HG03575 (cell line): Measurements from ENCODE around the gene GPR62.

Experiments used
- ATAC-seq: cut with Tn5 transposase; IDR thresholded peaks from one replicate; pipeline ENCODE4 v1.9.1; 2021; ENCODE audit not compliant: unreplicated experiment, insufficient number of reproducible peaks, low FRiP score; ENCODE audit errors: extremely low read depth

GPR62 gene

DNA sequence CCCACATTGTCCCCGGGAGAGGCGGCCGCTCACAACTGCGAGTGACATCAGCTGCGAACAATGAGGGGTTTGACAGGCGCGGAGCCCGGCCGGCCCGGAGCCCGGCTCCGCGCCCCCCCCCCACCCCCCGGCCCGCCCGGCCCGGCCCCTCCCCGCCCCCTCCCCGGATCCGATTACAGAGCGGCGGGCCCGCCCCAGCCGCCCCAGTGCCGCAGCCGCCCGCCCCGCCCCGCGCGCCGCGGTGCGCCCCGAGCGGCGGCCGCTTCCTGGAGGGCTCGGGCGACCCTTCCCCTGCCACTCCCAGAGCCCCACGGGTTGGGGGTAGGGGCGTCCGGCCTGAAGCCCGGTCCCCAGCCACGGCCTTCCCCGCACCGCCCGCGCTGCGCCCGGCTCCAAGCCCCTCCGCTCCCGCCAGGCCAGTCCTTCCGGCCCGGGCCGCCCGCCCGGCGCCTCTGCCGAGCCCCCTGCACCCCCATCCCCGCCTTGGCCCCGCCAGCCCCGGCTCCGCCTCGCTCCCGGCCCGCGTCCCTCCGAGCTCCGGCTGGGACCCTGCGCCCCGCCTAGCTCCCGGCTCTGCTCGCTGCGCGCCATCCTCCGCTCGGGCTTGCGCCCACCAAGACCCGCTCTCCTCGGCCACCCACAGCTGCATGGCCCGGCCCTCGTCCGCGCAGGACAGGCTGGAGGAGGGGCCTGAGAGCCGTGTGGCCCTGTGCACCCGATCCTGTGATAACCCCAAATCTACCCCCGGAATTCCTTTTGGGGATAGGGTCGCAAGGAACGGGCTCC is 12.4 kb downstream of the GPR62 start, which contains the start of gene PCBP4:
Gene PCBP4 (minus strand): TSS at position 71 of the 786 bp plus-strand sequence. CDS start 6,214 bp downstream, outside the sequence.
- no peak for ATAC-seq

GRCh38 chr3:51968170-51968775 is 13.1 kb downstream of the GPR62 start:
- no peak for ATAC-seq

GRCh38 chr3:51968883-51969678 is 13.9 kb downstream of the GPR62 start:
- ATAC-seq = no peak

DNA sequence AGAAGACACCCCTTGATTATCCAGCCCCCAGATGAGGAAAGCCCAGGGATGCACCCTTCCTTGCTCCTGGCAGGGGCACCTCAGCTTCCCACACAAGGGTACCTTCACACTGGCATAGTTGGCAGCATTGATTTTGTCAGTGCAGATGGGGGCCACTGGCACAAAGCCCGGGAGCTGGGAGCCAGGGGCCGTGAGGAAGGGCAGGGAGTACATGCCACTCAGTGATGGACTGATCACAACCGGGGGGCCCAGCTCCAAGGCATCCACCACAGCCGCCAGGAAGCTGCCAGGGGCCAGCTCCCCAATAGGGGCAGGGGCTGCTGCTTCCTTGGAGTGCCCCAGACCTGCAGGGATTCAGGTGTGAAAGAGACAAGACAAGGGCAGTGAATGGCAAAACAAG is 14.7 kb downstream of the GPR62 start:
- no peak for ATAC-seq

- no peak for ATAC-seq
These were observed 15.6 kb downstream of the GPR62 start for GRCh38 chr3:51970606-51971300.

- ATAC-seq = no peak
These were observed 16.2 kb downstream of the GPR62 start for GRCh38 chr3:51971350-51971749.

- no peak for ATAC-seq
These were observed 19.2 kb downstream of the GPR62 start for GRCh38 chr3:51974277-51974962.

- ATAC-seq = no peak
These were observed 20.0 kb downstream of the GPR62 start, which contains the start of gene ABHD14A for GRCh38 chr3:51974963-51975851. Gene ABHD14A (plus strand): TSS chr3:51975064. CDS start chr3:51975136, 72 bp downstream.

DNA sequence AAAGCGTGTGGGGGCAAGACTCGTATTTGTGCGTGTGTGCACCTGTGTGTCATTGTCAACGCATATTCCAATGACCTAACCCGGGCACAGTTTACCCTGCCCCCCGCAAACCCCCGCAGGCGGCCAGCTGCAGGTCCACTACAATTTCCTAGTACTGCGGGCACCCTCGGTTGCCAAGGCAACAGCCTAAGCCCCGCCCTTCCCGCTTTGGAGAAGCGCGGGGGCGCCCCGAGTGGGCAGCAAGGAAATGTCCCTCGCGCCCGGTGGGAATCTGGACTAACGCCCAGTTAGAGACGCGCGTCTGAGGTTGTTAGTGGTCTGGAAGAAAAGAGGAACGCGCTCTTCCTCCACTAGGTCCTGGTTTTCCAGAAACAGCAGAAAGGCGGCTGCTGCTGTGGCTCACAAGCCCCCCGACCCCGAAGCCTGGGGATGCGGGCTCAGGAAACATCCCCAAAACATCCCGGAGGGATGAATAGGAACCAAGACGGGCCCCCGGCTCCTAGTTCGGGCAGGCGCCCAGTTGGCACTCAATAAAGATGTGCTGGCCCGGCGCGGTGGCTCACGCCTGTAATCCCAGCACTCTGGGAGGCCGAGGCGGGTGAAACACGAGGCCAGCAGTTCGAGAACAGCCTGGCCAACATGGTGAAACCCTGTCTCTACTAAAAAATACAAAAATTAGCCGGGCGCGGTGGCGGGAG is 20.8 kb downstream of the GPR62 start:
- ATAC-seq = no peak

GRCh38 chr3:51977446-51978142 is 22.4 kb downstream of the GPR62 start:
- ATAC-seq = no peak

DNA sequence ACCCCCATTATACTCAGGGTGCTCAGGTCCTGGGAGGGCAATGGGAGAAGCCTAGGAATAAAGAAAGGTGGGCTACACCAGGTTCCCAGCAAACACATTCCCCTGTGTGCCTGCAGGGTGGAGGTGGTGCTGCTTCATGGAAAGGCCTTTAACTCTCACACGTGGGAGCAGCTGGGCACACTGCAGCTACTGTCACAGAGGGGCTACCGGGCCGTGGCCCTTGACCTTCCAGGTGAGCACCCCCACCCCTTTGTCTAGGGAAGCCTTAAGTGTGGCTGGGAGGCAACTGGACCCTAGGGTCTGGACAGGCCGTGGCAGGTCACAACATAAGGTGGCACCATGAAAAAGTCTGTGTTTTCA is 22.9 kb downstream of the GPR62 start:
- no peak for ATAC-seq

GRCh38 chr3:51980253-51980652 is 25.1 kb downstream of the GPR62 start:
- ATAC-seq = no peak

DNA sequence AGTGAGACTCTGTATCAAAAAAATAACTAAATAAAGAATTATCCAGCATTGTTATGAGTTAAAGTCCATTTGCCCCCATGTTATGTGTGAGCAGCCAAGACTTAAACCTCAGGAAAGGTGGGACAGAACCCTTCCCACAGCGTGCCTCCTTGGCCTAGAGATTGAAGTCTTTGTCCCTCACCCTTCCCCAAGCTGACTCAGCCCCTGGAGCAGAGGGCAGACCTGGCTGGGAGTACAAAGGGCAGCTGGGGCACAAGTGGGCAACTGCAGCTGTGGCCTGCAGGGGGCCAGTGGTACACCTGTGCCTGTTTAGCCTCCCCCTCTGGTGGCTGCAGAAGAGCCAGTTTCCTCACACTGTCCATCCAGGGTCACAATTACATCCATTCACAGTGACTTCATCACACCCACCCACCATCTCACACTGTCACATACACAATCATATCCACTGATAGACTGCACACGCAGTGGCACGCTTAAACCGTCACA is 27.2 kb downstream of the GPR62 start:
- ATAC-seq = no peak

DNA sequence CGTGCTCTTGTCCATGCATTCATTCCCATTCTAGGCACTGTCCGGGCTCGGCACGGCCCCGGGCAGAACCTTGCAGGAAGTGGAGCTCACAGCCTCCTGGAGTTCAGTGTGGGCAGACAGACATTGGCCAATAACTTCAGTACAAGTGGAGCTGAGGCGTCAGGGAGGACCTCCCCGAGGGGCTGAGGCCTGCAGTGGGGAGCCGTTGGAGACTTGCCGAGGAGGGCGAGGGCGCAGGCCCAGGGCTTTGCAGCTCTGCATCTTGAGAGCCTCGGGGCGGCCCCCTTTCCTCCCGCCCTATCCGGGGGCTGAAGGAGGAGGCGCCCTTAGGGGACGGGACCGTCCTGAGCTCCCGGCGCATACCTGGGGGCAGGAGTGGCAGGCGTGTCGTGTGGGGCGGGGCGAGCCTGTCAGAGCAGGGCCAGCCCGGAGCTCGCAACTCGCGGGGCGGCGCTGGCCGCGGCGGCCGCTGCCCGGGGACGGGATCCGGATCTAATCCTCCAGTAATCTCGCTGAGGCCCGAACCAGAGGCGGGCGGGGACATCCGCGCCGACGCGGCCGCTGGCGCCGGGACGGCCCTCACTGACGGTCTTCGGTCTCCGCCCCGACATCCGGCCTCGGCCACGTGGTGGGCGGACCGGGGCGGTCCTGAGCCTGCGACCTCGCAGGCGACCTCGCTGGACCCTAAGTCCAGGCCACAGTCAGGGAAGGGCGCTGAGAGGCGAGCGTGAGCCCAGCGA is 27.8 kb downstream of the GPR62 start, which contains the start of gene ACY1:
Gene ACY1 (plus strand): TSS at position 698 of the 740 bp plus-strand sequence. CDS start 530 bp downstream, outside the sequence.
- ATAC-seq = no peak

DNA sequence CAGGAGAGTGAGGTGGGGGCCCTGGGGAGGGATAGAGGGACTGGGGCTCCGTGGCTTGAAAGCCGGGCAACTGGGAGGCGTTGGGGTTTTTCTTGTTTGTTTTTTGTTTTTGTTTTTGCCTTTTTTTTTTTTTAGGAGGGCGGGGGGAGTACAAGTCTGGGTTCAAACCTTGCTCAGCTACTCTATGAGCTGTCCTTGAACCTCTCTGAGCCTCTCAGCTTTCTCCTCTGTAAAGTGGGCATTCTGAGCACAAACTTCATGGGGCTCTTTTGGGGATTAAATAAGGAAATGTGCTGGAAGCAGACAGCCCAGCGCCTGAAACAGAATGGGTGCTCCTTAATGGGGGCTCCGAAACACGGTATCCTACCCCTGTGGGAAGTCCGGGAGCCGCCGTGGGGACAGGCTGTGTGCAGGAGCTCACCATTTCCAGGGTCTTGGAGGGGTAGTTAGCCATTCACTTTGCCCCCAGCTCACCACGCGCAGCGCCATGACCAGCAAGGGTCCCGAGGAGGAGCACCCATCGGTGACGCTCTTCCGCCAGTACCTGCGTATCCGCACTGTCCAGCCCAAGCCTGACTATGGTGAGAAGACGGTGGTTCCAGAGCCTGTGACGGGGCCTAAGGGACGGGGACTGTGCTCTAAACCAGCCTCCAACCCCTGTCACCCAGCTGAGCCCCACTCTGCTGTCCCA is 28.5 kb downstream of the GPR62 start:
- no peak for ATAC-seq
